ENCODE data around the gene FAM107B.

Gene FAM107B

GRCh38 chr10:14526326-14526725 is 248.4 kb downstream of the FAM107B start:
- no peak for DNase-seq

GRCh38 chr10:14524691-14525324 is 249.9 kb downstream of the FAM107B start:
- DNase-seq, result no peak

DNA sequence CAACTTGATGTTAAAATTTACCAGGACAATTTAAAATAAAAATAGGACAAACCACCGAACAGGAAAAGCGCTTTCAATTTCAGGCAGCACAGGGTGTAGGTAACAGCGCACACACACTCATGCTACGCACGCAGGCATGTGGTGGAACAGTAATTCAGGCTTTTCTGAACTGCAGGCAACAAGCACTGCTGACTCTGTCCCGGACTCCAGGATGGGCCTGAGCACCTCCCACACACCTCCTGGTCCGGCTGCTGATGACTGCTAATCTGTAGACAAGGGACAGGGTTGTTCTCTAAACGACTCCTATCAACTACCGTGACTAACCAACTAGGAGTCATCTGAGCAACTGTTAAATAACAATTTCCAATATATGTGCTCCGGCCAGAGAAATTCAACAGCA is 251.4 kb downstream of the FAM107B start:
- DNase-seq, result no peak

DNA sequence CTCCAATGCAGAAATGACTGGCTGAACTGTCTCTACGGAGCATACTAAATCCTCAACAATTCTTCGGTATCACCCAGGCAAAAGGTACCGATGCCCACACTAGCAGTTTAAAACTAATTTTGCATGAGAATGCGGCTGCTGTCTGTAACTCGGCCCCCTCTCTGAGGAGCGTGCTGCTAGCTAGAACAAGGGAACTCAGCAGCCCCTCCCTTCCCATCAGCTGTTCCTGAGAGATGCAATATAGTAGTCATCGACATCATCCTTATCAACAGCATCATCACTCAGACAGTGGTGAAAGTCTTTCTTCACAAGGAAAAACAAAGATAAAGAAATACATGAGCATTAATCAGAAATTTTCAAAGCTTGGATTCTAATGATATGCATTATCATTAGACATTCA is 254.9 kb downstream of the FAM107B start:
- DNase-seq, result no peak

DNA sequence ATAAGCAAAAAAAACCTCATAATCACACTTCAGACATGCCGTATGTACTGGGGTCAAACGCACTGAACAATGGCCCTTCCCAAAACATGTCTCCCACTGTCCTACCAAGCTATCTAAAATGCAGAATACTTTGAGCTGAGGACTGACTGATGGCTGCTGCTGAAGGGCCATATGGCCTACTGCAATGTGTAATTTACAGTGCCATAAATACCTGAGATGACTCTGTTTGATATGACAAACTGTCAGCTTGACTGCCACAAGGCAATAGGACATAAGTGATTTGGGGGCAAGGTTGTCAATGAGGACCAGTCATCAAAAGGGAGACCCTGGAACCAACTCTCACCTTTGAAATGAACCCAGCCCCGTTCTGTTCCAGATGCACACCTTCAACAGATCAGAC is 256.5 kb downstream of the FAM107B start:
- no peak for DNase-seq

- no peak for DNase-seq
These were observed 261.6 kb downstream of the FAM107B start for GRCh38 chr10:14513123-14513522.

- DNase-seq, result no peak
These were observed 264.4 kb downstream of the FAM107B start for GRCh38 chr10:14510346-14510745.

- no peak for DNase-seq
These were observed 266.0 kb downstream of the FAM107B start for GRCh38 chr10:14508725-14509124.

DNA sequence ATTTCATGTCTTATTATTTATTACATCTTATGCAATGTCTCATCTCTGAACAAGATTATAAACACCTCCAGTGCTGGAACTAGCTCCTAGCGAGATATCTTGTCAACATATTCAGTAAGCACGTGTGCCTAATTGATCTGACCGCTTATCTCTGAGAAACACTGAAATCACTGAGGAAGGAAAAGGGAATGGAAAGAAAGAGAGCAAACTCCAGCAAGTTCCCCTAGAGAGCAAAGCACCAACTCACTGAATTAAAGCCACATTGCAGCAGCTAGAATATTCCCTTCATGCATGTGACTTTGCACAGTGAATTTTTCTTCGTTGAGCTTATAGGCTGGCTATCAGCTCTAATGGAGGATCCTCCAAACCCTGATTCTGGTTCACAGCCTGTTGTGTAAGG is 266.9 kb downstream of the FAM107B start:
- no peak for DNase-seq

DNA sequence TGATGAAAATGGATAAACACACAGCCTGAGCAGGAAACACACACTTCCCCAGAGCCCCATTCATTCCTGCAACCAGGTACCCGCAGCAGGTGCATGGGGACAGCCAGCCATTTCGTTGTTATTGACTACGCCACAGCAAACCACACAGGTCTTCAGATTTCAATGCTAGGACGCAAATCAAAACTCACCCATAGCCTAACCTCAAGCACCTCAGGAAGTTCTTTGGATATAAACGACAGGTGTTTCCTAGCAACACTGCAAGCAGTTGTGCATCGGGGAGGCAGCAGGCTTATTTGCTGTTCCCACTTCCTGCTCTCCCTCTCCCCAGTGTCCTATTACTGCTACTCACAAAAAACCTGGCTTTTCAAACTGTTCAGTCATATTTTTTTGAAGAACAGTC is 267.5 kb downstream of the FAM107B start:
- no peak for DNase-seq

DNA sequence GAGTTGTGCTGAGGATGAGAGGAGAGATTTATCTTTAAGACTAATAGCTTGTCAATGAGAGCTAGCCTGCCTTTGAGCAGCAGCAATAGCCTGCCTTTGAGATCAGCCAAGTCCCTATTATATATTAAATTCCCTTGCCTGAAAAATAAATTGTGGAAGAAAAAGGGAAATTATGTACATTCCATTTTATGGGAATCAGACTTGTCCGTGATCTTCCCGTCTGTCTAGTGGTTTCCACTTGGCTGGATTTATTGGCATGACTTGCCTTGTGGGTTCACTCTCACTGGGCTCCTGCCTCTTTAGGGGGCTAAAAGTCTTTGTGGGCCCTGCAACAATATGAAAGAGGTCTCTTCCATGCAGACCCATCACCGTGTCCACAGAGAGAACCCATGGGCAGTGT is 272.3 kb downstream of the FAM107B start:
- DNase-seq, result no peak

DNA sequence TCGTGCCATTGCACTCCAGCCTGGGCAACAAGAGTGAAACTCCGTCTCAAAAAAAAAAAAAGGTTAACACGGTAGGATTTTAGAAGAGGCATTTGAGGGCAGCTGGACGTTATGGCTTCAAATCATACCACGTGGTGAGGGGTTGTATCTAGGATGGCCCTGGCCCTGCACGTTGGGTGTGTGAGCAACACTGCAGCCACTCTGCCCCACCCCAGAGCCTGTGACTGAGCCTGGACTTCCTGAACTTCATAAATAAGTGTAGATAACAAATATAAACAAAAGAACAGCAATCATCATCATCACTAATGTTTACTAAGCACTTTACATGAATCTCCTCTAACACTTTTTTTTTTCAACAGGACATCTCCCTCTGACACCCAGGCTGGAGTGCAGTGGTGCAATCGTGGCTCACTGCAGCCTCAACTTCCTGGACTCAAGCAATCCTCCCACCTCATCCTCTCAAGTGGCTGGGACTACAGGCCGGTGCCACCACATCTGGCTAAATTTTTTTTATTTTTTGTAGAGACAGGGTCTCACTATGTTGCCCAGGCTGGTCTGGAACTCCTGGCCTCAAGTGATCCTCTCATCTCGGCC is 274.4 kb downstream of the FAM107B start:
- no peak for DNase-seq

DNA sequence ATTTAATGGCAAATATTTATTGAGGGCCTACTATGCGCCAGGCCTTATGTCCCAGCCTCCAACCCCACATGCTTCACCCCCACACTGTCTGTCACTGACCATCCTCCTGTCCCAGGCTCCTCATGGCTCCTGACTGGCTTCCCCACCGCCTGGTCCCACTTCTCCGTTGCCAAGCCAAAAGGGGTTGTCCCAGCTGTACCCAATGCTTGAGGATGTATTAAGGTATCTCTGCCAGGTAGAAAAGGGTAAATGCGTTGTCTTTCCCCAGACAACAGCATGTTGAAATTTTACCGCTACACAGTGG is 275.1 kb downstream of the FAM107B start:
- DNase-seq, result no peak

DNA sequence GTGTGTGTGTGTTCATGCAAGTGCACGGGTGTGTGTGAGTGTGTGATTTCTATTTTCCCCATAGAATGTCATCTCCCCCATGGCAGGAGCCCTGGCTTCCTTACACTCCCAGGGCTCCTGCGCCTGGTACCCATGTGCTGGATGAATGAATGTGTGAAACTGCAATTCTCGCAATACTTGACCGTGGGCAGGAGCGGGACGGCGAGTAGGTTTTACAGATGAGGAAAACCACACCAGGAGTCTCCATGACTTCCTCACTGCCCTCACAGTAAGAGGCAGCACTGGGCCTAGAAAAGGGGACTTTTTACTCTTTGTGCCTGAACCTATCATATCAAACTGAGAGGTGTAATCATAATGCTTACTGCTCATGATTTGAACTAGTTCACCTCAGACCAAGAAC is 276.4 kb downstream of the FAM107B start:
- no peak for DNase-seq

GRCh38 chr10:14491811-14492210 is 282.9 kb downstream of the FAM107B start:
- no peak for DNase-seq

DNA sequence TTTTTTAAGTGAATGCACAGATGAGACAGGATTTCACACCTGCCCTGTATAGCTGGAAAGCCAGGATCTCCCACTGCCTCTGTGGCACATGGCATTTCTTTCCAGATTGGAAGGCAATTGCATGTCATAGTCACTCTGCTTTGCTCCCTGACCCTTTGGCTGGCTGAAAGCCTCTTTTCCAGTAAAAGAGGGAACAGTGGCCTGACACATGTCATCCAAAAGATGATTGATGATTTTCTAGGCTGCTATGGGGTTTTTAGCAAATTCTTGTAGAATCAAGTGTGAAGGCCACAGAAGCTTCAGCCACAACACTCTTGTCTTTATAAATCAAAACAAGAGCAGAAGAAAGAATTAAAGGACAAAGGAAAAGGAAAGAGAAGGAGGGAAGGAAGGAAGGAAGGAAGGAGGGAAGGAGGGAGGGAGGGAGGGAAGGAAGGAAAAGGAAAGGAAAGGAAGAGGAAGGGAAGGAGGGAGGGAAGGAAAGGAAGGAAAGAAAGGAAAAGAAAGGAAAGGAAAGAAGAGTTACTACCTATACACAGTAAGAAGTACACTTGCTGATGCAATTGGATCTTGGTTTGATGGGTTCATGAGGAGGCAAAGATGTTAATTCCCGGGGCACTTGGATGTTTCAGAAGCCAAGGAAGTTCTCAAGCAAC is 285.0 kb downstream of the FAM107B start:
- DNase-seq, result no peak

GRCh38 chr10:14487488-14487883 is 287.2 kb downstream of the FAM107B start:
- no peak for DNase-seq

- no peak for DNase-seq
These were observed 287.8 kb downstream of the FAM107B start for GRCh38 chr10:14486777-14487487.

DNA sequence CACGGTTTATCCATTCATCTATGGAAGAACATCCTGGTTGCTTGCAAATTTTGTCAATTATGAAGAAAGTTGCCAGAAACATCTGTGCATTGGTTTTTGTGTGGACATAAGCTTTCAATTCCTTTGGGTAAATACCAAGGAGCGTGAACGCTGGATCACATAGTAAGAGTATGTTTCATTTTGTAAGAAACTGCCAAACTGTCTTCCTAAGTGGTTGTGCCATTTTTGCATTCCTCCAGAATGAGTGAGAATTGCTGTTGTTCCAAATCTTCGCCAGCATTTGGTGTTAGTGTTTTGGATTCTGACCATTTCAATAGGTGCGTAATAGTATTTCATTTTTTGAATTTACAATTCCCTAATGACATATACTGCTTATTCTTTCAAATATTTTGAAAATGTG is 288.7 kb downstream of the FAM107B start:
- DNase-seq, result no peak

DNA sequence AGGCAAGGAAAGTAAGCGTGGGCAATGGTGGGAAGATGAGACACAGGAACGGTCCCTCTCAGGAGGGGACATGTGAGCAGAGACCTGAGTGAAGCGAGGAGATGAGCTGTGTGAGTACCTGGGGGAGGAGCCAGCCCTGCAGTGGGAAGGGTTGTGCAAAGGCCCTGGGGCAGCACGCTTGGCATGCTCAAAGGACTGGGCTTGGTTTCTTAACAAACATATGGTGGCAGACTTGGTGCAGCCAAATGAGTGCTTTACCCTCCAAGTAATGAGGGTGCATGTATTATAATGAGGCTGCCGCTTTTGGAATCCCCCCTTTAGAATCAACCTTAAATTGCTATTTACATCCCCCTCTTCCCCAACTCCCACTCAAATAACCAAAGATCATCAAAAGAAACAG is 291.3 kb downstream of the FAM107B start:
- no peak for DNase-seq

DNA sequence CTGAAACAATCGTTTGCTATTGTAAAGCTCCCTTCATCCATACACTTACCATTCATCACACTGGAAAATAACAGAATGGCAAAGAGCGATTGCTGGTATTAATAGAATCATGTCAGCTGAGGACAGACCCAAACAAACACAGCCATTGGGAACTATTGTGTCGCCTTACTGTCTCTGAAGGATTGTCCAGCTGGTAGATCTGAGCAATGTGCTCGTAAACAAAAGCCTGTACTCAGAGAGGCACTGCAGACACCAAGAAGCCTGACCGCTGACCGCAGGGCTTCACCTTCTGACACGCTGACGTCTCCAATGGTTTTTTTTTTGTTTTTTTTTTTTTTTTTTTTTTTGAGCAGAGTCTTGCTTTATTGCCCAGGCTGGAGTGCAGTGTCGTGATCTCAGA is 292.9 kb downstream of the FAM107B start:
- no peak for DNase-seq

GRCh38 chr10:14481014-14481413 is 293.7 kb downstream of the FAM107B start:
- DNase-seq, result no peak

GRCh38 chr10:14478604-14479003 is 296.1 kb downstream of the FAM107B start:
- peak; percentile 73 for DNase-seq

- no peak for DNase-seq
These were observed 296.5 kb downstream of the FAM107B start for GRCh38 chr10:14478201-14478600.

Measured in NCI-H226 (cell line).